ENCODE results near the gene TBC1D9B. TPM values are rescaled to one million over a fixed set of nuclear protein-coding genes. Genes with fewer than 3 reads are reported as not detected.
A peak's percentile ranks its signal among the peaks of the same experiment; 100 is the strongest.

TBC1D9B gene
- total RNA-seq = 10 to 100 TPM; 64.1 to 69.2 TPM

GRCh38 chr5:179907556-179908324 lies at the start of gene TBC1D9B:
TBC1D9B (minus strand) TSS chr5:179907897; CDS start chr5:179907821, 76 bp downstream.
- Mint-ChIP-seq H3K9me3 (no peaks in the 10 kb centered on the region), H3K36me3 (ENCODE audit: low read depth) (peaks cover 17% of the 10 kb centered on the region), H3K4me3 (peak within 1 kb of the TSS; percentile 87), H3K27ac (peak within 1 kb of the TSS; percentile 62), H3K27me3 (no peaks in the 10 kb centered on the region), H3K4me1 (peaks cover 15% of the 10 kb centered on the region)
- ChIA-PET POLR2A (interaction anchor here (1.2 kb wide), 2 partner anchors 87 to 1703 kb away, joined by 3 to 5 read pairs; partner anchors contain the start of genes HNRNPAB and SQSTM1), CTCF (interaction anchor here (0.6 to 3.0 kb wide), 6 partner anchors 8 to 1673 kb away, joined by 3 to 19 read pairs (median 4); no protein-coding TSS in a partner anchor)
- peak; percentile 70 for DNase-seq

- no peak for DNase-seq
- POLR2A ChIA-PET = no interaction called here
- Mint-ChIP-seq H3K4me3 (no peak overlapping the region), H3K36me3 (ENCODE audit: low read depth) (no peaks in the 10 kb centered on the region), H3K9me3 (no peaks in the 10 kb centered on the region), H3K4me1 (no peaks in the 10 kb centered on the region), H3K27ac (no peak overlapping the region), H3K27me3 (no peaks in the 10 kb centered on the region)
- CTCF ChIA-PET = no interaction called here
Observed at GRCh38 chr5:179955630-179956029, 47.9 kb upstream of the TBC1D9B start.

GRCh38 chr5:179955062-179955461 lies 47.4 kb upstream of the TBC1D9B start:
- CTCF ChIA-PET = no interaction called here
- POLR2A ChIA-PET = no interaction called here
- DNase-seq = no peak
- Mint-ChIP-seq H3K9me3 (no peaks in the 10 kb centered on the region), H3K4me3 (no peak overlapping the region), H3K27ac (no peak overlapping the region), H3K36me3 (ENCODE audit: low read depth) (no peaks in the 10 kb centered on the region), H3K27me3 (no peaks in the 10 kb centered on the region), H3K4me1 (no peaks in the 10 kb centered on the region)

GRCh38 chr5:179954434-179954833 lies 46.7 kb upstream of the TBC1D9B start:
- H3K27ac Mint-ChIP-seq = no peak overlapping the region
- ChIA-PET CTCF (no interaction called here), POLR2A (no interaction called here)

GRCh38 chr5:179953987-179954386 lies 46.3 kb upstream of the TBC1D9B start:
- no peak overlapping the region for H3K27ac Mint-ChIP-seq
- H3K27me3 Mint-ChIP-seq = no peaks in the 10 kb centered on the region
- ChIA-PET CTCF (no interaction called here), POLR2A (no interaction called here)
- no peaks in the 10 kb centered on the region for H3K4me1 Mint-ChIP-seq
- H3K4me3 Mint-ChIP-seq = no peak overlapping the region
- no peaks in the 10 kb centered on the region for H3K36me3 Mint-ChIP-seq (ENCODE audit: low read depth)
- H3K9me3 Mint-ChIP-seq = no peaks in the 10 kb centered on the region
- DNase-seq = no peak

More at GRCh38 chr5:179954434-179954833, 46.7 kb upstream of the TBC1D9B start:
- H3K4me3 Mint-ChIP-seq = no peak overlapping the region
- no peak for DNase-seq
- no peaks in the 10 kb centered on the region for H3K36me3 Mint-ChIP-seq (ENCODE audit: low read depth)
- no peaks in the 10 kb centered on the region for H3K4me1 Mint-ChIP-seq
- H3K27me3 Mint-ChIP-seq = no peaks in the 10 kb centered on the region
- no peaks in the 10 kb centered on the region for H3K9me3 Mint-ChIP-seq

- peaks cover 15% of the 10 kb centered on the region for H3K27me3 Mint-ChIP-seq
- no peaks in the 10 kb centered on the region for H3K4me1 Mint-ChIP-seq
- CTCF ChIA-PET = no interaction called here
- H3K4me3 Mint-ChIP-seq = no peak overlapping the region
- no peak for DNase-seq
- no peaks in the 10 kb centered on the region for H3K36me3 Mint-ChIP-seq (ENCODE audit: low read depth)
- no peak overlapping the region for H3K27ac Mint-ChIP-seq
- POLR2A ChIA-PET = no interaction called here
- H3K9me3 Mint-ChIP-seq = no peaks in the 10 kb centered on the region
Observed at GRCh38 chr5:179936976-179937681, 29.4 kb upstream of the TBC1D9B start.

GRCh38 chr5:179930788-179931473 lies 23.2 kb upstream of the TBC1D9B start:
- DNase-seq = no peak
- Mint-ChIP-seq H3K27me3 (no peaks in the 10 kb centered on the region), H3K4me3 (no peak overlapping the region), H3K27ac (no peak overlapping the region), H3K9me3 (no peaks in the 10 kb centered on the region), H3K36me3 (ENCODE audit: low read depth) (no peaks in the 10 kb centered on the region), H3K4me1 (no peaks in the 10 kb centered on the region)
- POLR2A ChIA-PET = no interaction called here
- CTCF ChIA-PET = interaction anchor here (0.7 kb wide), 1 partner anchor 94 kb away, joined by 3 read pairs; no protein-coding TSS in a partner anchor

- POLR2A ChIA-PET = no interaction called here
- Mint-ChIP-seq H3K27me3 (no peaks in the 10 kb centered on the region), H3K27ac (no peak overlapping the region), H3K4me1 (no peaks in the 10 kb centered on the region), H3K36me3 (ENCODE audit: low read depth) (no peaks in the 10 kb centered on the region), H3K9me3 (no peaks in the 10 kb centered on the region), H3K4me3 (no peak overlapping the region)
- CTCF ChIA-PET = no interaction called here
- DNase-seq = no peak
Observed at GRCh38 chr5:179927824-179928223, 20.1 kb upstream of the TBC1D9B start.

- Mint-ChIP-seq H3K36me3 (ENCODE audit: low read depth) (no peaks in the 10 kb centered on the region), H3K27me3 (no peaks in the 10 kb centered on the region), H3K4me1 (no peaks in the 10 kb centered on the region), H3K4me3 (no peak overlapping the region), H3K27ac (no peak overlapping the region), H3K9me3 (no peaks in the 10 kb centered on the region)
- ChIA-PET POLR2A (no interaction called here), CTCF (no interaction called here)
- DNase-seq = no peak
Observed at GRCh38 chr5:179926657-179927056, 19.0 kb upstream of the TBC1D9B start.

GRCh38 chr5:179923436-179923835 lies 15.7 kb upstream of the TBC1D9B start:
- no peak for DNase-seq
- Mint-ChIP-seq H3K4me1 (no peaks in the 10 kb centered on the region), H3K4me3 (no peak overlapping the region), H3K27ac (no peak overlapping the region), H3K27me3 (no peaks in the 10 kb centered on the region), H3K36me3 (ENCODE audit: low read depth) (no peaks in the 10 kb centered on the region), H3K9me3 (no peaks in the 10 kb centered on the region)
- ChIA-PET POLR2A (no interaction called here), CTCF (no interaction called here)

GRCh38 chr5:179920175-179920574 lies 12.5 kb upstream of the TBC1D9B start:
- ChIA-PET CTCF (no interaction called here), POLR2A (no interaction called here)
- no peak overlapping the region for H3K27ac Mint-ChIP-seq
- no peak overlapping the region for H3K4me3 Mint-ChIP-seq
- no peaks in the 10 kb centered on the region for H3K9me3 Mint-ChIP-seq
- no peaks in the 10 kb centered on the region for H3K4me1 Mint-ChIP-seq
- peaks cover 3% of the 10 kb centered on the region for H3K27me3 Mint-ChIP-seq
- DNase-seq = no peak
- H3K36me3 Mint-ChIP-seq (ENCODE audit: low read depth) = no peaks in the 10 kb centered on the region

- H3K4me1 Mint-ChIP-seq = no peaks in the 10 kb centered on the region
- no peak for DNase-seq
- peaks cover 3% of the 10 kb centered on the region for H3K27me3 Mint-ChIP-seq
- no peaks in the 10 kb centered on the region for H3K36me3 Mint-ChIP-seq (ENCODE audit: low read depth)
- ChIA-PET CTCF (no interaction called here), POLR2A (no interaction called here)
- no peaks in the 10 kb centered on the region for H3K9me3 Mint-ChIP-seq
- no peak overlapping the region for H3K27ac Mint-ChIP-seq
- H3K4me3 Mint-ChIP-seq = no peak overlapping the region
Observed at GRCh38 chr5:179919487-179920060, 11.9 kb upstream of the TBC1D9B start.

GRCh38 chr5:179918742-179919486 lies 11.2 kb upstream of the TBC1D9B start:
- DNase-seq = no peak
- peaks cover 3% of the 10 kb centered on the region for H3K27me3 Mint-ChIP-seq
- no peaks in the 10 kb centered on the region for H3K36me3 Mint-ChIP-seq (ENCODE audit: low read depth)
- no peaks in the 10 kb centered on the region for H3K9me3 Mint-ChIP-seq
- no peak overlapping the region for H3K4me3 Mint-ChIP-seq
- ChIA-PET CTCF (no interaction called here), POLR2A (no interaction called here)
- no peak overlapping the region for H3K27ac Mint-ChIP-seq
- no peaks in the 10 kb centered on the region for H3K4me1 Mint-ChIP-seq

Measured in activated CD4-positive, alpha-beta memory T cell treated with anti-CD3 and anti-CD28 coated beads, Interleukin-2, amount 10 ng/mL, durations not matched to agents 7 days and 5 days (primary cell).